GM20000 (cell line): ENCODE results near the gene CCDC154.

Source experiments
- DNase-seq: peaks from one replicate; pipeline ENCODE4 v3.0.0; 2012; ENCODE audit warnings: low spot score
- TF ChIP-seq, protein P1 (sequence below): IDR thresholded peaks from 2 replicates; pipeline ENCODE4 v1.5.1; 2012; ENCODE audit warnings: mild to moderate bottlenecking, control low read depth; ENCODE audit errors: extremely low read depth, missing control alignments

The CCDC154 gene

DNA sequence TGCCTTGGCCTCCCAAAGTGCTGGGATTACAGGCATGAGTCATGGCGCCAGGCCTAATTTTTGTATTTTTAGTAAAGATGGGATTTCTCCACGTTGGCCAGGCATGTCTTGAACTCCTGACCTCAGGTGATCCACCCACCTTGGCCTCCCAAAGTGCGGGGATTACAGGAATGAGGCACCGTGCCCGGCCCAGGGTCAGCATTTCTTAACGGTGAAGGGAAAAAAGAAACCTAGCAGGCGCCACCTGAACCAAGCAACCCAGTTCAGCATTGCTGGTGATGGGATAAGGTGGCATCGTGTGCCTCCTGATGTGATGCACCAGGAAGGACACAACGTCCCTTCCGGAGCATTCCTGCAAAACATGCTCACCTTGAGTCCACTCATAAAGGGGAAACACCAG is 32.7 kb upstream of the CCDC154 start:
- TF ChIP-seq, protein P1, sequence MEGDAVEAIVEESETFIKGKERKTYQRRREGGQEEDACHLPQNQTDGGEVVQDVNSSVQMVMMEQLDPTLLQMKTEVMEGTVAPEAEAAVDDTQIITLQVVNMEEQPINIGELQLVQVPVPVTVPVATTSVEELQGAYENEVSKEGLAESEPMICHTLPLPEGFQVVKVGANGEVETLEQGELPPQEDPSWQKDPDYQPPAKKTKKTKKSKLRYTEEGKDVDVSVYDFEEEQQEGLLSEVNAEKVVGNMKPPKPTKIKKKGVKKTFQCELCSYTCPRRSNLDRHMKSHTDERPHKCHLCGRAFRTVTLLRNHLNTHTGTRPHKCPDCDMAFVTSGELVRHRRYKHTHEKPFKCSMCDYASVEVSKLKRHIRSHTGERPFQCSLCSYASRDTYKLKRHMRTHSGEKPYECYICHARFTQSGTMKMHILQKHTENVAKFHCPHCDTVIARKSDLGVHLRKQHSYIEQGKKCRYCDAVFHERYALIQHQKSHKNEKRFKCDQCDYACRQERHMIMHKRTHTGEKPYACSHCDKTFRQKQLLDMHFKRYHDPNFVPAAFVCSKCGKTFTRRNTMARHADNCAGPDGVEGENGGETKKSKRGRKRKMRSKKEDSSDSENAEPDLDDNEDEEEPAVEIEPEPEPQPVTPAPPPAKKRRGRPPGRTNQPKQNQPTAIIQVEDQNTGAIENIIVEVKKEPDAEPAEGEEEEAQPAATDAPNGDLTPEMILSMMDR = no peak

DNA sequence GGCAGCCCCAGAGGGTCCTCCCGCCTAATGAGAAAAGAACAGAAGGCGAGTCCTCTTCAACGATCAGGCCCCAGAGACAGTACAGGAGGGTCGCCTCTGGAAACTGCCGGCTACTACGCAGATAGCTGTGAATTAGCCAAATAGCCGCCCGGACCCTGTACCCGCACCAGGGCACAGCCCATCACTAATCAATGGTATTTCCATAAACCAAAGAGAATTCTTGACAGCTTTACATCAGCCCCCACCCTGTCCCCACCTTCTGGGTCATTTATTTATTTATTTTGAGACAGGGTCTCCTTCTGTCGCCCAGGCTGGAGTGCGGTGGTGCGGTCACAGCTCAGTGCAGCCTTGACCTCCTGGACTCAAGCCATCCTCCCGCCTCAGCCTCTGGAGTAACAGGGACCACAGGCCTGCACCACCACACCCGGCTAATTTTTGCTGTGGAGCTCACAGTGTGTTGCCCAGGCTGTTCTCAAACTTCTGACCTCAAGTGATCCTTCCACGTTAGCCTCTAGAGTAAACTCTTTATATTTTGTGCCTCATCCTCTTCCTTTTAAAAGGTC is 31.3 kb upstream of the CCDC154 start:
- DNase-seq = no peak
- TF ChIP-seq, protein P1 = no peak

More for the DNA sequence above, 32.7 kb upstream of the CCDC154 start:
- no peak for DNase-seq

DNA sequence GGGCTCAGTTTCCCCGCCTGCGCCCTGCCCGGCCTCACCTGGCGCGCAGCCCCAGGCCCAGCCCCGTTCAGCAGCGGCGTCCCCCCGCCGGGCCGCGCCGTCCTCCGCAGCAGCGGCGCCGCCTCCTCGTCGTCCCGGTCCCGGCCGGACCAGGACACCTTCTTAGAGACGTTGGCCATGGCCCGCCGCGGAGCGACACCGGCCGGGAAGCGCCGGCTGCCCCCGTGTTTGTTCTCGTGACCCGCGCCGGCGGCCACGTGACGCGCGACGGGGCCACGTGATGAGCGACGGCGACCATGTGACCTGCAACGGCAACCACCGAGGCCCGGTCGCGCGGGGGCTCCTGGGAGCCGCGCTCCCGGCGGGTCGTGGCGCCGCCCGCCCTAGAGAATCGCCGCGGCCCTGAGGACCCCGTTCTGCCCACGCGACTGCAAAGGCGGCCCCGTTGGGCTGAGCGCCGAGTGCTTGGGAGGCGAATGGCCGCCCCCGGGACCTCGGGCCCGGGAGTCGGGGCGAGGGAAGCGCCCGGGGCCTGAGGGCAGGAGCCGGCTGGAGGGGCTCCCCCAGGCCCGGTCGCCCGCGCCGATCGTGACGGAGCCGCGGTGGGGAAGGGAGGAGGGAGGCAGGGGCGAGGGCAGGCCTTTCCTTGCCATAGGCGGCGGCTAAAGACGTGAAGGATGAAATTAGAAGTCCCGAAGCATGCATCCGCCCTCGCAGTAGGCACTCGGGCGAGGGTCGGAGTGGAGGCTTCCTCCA is 30.6 kb upstream of the CCDC154 start, which contains the start of gene CLCN7:
Gene CLCN7, minus strand, starts transcription at position 233 of the 756 bp plus-strand sequence. Its CDS starts 54 bp downstream, at position 179.
- DNase-seq = peak; percentile 99

DNA sequence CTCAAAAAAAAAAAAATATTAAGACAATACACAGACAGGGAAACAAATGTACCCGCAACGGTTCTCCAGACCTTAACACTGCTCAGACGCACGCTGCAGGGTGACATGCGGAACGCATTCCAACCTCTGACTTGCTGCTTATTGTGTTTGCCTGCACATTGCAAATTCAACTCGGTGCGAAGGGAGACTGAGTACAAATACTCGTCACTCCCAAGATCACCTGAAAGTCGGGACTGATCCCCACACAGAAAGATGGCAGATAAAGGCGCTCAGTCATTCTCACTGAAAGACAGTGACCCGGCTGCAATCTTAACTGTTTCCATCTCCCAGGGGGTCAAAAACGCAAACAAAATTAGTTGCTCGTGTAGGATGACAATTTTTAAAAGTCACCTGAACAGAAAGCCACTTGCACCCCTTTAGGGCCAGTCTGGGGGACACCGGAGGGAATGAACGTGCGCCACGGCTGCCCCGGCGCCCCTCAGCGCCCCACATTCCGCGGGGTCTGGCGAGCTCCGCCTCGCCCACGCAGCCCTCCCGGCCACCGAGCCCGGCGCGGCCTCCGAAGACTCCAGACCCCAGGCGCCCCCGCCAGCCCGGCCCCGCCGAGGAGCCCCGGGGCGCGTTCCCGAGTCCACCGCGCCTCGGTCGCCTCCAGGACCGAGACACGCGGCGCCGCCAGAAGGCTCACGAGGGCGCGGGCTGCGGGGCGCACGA is 29.9 kb upstream of the CCDC154 start:
- no peak for DNase-seq
- TF ChIP-seq, protein P1 = no peak

More for the DNA sequence above, 30.6 kb upstream of the CCDC154 start, which contains the start of gene CLCN7:
- TF ChIP-seq, protein P1 = no peak

DNA sequence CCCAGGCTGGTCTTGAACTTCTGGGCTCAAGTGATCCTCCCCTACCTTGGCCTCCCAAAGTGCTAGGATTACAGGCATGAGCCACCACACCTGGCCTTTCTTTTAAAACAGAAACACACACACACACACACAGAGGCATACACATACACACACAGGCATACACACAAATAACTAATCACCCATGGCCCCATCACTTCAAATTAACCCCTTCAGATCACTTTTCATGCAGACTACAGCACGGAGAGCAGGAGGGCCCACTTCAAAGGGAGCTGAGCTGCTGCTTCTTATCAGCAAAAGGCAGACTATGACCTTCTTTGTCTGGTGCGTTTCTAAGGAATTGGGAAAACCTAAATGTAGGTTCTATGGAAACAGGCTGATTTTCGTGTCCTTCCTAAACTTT is 28.6 kb upstream of the CCDC154 start:
- TF ChIP-seq, protein P1 = no peak
- DNase-seq = no peak

DNA sequence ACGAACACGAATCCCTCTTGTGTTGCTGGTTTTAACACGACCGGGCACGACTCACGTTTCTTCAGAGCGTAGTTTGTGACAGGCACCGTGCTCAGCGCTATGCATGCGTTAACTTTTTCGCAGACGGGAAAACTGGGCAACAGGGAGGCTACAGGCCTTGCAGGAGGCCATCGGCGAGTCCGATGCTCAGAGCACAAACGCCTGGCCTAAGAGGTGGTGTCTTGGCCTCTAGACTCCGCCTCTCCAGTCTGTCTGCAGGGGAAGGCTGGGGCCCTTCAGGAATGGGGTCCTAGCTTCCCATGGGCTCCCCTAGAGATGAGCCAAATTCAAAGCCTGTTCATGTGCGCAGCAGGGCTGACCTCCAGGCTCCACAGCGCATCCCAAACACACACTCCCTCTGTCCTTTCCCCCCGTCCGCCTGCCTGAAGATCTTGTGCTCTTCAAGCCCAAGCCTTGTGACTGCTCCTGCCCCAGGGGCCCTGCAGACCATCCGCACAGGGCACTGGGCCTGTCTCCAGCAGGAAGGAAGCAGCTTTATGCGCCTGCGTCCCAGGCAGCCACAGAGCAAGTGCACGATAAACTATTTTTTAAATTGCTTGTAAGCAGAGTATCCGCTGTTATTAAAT is 27.3 kb upstream of the CCDC154 start:
- TF ChIP-seq, protein P1 = no peak
- no peak for DNase-seq
